GM21825 (cell line): ENCODE data around the gene SORCS1.

Experiments used
- ATAC-seq: cut with Tn5 transposase; IDR thresholded peaks from one replicate; pipeline ENCODE4 v1.9.1; 2021; ENCODE audit warnings: mild to moderate bottlenecking, moderate library complexity; ENCODE audit not compliant: unreplicated experiment

Gene SORCS1

DNA sequence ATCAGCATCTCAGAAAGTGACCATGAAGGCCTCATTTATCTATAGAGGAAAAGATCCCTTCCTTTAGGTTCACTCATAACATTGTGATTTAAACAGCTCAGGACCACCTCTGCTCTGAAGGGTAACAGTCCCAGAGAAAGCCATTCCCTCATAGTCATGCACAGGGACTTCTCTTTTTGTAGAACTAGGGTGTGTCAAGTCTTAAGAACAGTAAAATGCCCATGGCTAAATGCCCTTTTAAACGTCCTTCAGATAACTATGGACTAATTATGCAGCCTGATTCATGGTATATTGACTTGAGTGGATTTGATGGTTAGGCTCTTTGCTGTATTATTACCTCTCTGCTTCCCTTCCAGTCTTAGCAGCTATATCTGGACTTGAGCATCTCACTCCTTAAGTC lies 337.8 kb downstream of the SORCS1 start:
- no peak for ATAC-seq

DNA sequence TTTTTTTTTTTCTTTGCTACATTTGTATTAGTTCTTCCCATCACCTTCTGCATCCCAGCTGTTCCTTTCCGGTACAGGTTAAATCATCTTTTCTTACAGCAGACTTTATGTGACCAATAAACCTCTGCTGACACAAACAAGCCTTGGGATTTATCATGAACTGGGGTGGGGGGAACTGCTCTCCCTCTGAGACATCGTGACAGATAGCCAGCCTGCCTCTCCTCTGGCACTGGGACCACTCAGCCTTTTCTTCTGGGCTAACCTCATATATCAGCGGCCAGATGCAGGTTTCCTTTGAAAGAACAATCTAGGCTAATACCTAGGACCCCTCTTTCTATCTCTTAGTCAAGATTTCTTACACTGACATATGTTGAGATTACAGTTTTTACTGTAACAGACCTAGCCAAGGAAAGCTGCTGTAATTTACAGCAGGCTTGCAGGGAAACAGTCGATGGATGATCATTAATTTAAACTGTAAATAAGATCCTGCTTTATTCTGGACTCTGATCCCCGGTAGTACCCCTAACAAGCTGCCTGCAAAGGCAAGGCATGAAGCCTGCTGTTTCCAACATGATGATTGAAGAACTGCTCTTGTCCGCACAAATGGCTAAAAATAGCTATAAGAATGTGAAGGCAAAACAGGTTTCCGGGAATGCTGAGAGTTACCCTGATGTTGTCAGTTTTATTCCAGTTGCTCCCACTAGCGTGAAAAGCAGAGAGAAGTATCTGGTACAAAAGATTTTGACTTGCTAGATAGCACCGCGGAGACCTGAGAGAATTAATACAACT lies 338.7 kb downstream of the SORCS1 start:
- ATAC-seq, result no peak

DNA sequence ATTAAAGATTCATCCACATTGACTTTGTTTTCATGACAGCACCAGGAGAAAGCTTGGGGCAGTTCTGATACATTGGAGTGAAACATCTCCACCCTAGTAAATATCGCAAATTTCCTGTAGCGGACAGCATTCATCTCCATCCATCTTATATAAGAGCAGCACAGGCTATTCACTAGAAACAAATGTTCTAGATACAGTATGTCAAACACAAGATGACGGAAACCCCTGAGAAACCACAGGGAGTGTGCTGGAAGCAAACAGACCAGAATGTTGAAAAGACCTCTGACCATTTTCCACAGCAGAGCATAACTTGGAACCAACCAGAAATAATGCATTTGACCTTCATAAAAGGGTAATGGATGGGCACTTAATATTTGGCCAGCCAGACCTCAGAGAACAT lies 343.9 kb downstream of the SORCS1 start:
- no peak for ATAC-seq

DNA sequence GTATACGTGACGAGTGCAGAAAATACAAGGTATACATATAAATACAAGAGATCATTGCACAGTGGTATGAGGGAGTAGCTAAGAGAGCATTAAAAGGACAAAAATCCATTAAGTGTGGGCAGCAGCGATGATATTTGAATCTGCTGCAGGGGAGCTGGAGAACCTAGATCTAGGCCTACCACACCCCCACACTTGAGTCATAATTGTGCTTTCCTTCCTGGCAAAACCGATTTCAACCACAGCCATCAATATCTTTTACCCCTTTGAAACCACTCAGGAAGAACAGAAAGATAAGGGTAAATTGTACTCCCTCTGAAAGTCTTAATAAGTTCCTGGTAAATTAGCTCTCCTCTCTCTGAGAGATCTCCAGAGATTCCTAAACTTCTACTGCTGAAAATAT lies 345.0 kb downstream of the SORCS1 start:
- ATAC-seq, result no peak

DNA sequence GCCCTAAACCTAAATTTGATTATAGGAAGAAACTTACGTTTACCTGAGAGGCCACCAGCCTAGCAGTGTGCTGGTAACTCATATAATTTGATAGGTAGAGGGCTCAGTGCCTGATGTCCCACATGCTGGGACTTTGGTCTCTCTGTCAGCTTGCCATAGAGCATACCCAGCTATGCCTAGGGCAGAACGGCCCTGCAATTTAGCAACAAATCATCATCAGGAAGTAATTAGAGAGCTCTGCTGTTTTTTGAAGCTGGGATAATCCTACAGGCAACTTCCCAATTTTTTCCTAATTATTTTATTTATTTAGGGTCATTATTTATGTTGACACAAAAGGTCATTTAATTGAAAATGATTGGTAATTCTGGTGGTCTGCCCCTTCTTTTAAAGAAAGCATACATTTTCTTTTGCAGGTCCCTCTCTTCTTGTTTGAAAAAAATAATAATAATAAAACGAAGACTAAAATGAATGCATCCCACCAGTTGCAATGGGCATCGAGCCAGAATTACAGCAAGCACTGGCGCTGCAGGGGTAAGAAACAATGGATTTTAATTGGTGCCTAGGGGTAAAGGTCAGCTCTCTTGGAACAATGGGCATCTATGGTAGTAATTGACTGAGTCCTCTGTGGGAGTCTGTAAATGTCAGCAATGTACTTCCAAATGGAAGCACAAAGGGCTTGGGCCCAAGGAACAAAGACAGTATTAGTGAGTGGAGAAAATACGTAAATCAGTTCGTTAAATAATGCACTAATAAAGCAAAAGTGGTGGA lies 348.0 kb downstream of the SORCS1 start:
- ATAC-seq, result no peak

DNA sequence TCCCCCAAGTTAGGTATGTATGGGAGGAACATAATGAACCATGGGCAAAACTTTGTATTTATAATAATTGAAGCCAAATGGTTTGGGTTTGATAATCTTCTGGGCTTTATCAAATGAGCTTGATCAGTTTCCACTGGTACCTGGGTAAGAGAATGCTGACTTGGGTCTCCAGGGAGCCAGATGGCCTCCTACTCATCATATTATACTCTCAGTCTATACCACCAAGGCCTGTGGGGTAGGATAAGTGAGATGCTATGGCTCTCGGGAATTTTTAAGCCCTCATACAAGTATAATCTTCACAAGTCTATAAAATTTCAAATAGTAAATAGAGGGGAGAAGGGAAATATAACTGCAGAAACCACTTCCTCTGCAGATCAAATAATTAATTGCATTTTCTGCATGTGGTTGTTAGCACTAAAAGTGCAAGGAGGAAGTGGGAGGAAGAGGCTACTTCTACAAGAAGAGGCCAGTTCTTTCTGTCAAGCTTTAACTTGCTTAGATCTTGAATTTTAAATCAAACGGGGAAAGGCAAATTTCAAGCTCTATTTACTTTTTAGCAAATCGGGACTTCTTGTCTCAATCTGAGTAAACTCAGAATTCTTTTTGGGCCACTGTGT lies 349.0 kb downstream of the SORCS1 start:
- ATAC-seq, result no peak

DNA sequence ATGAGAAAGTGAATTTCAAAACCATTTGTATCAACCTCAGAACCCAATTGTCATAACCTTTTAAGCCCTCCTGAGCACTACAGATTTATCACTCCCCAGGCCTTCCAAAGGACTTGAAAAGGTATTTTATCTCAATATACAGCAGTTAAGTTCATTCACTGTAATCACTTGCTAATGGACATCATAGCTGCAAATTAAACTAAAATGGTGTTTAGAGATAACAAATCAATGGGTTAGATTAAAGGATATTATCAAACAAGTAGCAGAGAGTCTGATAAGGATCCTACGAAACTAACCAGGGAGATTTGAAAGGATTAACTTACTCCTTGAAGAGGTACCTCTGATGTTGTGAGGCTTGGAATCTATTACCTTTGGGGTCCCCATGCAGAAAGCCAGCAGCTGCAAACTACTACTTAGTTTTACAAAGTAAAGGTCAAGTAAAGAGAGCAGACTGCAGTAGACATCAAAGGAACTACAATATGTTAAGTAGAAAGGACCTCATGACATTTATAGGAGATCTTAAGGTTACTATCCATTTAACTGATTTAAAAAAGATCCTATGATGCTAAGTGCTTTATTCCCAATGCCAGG lies 359.4 kb downstream of the SORCS1 start:
- no peak for ATAC-seq

DNA sequence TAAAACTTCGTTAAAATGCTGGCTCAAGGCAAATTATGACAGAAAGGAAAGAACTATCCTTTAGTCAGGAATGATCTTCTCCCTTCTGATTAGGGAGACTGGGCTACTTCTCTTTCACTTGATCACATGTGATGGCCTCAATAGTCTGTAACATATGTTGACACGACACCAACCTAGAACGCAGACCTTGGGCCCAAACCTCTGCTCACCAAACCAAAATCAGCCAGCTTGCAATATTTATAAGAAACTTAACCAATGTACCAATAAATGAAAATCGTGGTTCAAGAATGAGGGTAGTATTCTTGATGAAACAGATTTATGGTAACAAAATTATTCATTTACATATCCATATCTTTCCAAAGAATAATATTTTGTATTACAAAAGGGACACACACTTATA lies 361.6 kb downstream of the SORCS1 start:
- ATAC-seq, result no peak

DNA sequence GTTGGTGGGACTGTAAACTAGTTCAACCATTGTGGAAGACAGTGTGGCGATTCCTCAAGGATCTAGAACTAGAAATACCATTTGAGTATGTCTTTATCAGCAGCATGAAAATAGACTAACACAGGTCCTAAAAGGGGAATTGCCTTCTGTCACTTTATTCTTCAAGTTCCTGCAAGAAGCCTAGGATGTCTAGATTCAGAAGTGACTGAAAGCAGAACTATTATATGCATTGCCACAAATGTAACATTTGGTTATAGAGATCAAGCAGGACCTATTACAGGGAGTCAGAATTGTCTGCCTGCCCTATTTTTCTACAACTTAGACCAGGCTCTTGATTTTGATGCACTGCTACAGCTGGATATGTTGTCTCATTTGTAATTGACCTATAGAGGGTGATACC lies 364.7 kb downstream of the SORCS1 start:
- no peak for ATAC-seq

DNA sequence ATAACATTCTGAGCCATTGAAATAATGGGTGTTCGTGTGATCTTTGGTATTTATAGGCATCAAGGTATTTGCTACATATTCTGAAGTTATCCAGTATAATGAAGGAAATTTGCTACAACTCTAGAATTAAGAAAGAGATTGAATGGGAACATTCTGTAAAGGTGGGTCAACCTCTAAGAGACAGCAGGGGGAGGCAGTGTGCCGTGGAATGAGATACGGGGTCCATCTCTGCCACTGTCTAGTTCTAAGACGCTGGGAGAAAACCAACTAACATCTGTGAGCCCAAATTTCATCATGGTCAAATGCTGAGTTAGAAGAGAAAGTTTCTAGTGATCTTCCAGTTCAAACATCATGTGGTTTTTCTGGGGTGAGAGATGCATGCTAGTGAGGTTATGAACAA lies 368.9 kb downstream of the SORCS1 start:
- peak; percentile 85 for ATAC-seq

DNA sequence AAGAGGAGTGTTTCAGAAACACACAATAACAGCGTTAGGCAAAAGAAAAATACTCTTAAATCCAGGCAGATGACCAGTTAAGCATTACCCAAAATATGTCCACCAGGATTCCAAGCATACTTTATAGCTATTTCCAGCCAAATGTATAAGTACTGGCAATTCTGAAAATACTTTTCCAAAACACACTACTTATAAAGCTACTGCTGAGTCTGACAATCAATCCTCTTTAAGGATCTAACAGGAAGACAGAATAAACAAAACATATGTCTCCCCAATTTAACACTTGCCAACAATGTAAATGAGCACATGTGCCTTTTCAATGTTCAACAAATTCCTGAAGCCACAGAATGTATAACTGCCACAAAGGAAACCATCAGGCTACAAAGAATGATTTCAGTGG lies 370.9 kb downstream of the SORCS1 start:
- no peak for ATAC-seq

DNA sequence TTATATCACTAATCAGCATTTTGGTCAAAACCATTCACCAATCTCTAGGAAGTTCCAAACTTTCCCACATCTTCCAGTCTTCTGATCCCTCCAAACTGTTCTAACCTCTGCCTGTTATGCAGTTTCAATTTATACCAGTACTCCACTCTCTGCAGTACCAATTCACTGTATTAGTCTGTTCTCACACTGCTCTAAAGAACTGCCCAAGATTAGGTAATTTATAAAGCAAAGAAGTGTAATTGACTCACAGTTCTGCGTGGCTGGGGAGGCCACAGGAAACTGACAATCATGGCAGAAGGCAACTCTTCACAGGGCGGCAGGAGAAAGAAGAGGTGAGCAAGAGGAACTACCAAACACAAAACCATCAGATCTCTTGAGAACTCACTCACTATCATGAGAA lies 374.9 kb downstream of the SORCS1 start:
- no peak for ATAC-seq

DNA sequence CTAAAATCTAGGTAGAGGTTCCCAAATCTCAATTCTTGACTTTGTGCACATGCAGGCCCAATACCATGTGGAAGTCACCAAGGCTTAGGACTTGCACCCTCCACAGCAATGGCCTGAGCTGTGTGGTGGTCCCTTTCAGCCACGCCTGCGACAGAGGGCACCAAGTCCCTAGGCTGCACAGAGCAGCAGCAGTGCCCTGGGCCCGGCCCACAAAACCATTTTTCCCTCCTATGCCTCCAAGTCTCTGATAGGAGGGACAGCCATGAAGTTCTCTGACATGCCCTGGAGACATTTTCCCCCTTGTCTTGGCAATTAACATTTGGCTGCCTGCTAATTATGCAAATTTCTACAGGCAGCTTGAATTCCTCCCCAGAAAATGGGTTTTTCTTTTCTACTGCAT lies 375.5 kb downstream of the SORCS1 start:
- no peak for ATAC-seq

DNA sequence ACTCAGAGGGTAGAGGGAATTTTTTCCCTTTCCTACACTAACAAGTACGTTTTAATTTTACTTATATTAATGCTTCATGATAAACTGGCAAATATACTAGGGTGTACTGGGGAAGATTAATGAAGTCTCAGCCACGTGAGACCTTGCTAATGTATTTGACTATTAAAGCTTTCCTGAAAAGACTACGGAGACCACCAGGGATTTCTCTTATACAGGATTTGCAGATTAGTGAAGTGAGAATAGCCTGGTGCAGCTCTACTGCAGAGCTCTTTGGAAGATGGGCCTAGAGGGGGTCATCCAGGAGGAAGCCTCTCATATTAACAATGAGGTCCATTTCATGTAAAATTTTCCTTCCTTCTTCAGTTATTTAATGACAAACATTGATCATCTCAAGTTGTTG lies 379.0 kb downstream of the SORCS1 start:
- ATAC-seq, result no peak

DNA sequence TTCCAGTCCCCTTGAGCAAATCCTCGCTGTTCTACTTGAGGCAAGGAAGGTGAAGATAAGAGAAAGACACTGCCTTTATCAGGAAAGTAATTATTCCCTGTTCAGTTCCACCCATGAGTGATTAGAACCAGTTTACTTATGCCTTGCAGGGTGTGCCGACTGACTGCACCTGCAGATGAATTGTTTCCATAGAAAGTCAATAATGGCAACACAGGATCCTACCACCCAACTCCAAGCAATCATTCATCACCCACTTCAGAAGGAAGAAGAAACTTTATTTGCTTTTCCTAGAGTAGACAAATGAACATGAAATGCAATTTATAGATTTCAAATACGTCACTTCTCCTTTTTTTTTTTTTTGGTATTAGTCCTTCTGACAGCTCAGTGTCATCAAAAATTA lies 383.9 kb downstream of the SORCS1 start:
- no peak for ATAC-seq

DNA sequence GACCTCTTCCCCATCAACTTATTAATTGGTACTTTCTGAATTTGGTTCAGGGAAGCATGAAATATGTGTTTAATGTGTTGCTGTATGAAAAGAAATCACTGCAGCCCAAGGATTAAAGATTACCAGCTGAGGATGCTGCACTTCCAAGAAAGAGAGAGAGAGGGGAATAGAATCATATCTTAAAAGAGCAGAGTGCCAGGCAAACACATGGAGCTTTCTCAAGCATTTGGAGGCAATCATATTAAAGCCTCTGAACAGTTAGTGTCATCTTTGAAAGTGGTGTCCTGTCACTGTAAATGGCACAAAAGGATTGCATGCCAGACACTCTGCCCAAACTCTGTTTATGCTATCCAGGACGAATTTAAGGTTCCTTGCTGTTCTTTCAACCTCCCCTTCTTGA lies 386.7 kb downstream of the SORCS1 start:
- ATAC-seq, result no peak

DNA sequence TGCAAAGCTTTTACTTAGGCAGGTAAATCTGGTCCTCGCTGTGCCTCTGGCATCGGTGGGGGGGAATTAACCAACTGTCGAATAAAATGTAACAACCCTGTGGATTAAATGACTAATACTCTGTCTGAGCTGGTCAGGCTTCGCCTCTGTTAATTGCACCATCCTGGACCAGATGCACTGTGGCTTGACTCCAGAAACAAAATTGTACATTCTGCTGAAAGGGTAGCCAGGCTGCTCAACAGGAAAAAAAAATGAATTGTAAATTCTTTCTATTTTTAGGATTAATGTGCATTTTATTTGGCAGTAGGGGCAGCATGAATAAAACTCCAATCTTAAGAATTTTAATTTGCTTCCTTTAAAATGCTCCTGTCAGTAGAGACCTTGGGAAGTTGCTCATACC lies 389.4 kb downstream of the SORCS1 start:
- ATAC-seq, result no peak

DNA sequence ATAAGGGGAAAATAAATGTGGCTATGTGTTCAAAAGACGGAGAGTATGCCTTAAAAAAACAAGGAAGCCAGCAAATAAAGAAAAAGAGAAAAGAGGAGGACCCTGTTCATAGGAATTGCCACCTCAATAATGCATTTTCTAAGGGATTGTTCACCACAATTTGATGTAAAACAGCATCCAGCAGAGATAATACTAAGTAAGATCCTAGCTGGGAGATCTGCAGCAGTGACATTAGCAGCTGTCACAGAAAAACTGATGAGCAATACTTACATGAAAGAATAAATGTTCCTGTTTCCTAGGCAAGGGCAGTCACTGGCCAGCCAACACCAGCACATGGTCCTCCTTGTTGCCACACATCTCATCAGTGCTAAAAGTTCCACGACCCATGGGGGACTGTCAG lies 391.5 kb downstream of the SORCS1 start:
- no peak for ATAC-seq

DNA sequence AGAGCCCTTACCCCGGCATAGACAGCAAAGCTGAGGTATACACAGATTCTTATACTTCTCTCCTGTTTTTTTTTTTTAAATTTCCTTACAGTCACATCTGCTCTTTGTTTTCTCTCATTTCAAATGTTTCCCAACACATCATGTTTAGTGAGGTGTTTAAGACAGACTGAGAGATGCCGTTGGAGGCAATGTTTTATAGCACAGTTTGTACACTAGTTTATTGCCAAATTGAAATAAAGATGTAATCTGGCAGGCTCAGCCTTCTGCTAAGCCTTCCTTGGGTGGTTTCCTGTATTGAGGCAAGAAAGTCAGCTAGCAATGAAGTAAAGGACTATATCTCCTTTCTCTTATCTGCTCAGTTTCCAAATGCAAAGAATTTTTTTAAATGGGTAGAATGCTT lies 393.4 kb downstream of the SORCS1 start:
- ATAC-seq, result no peak

DNA sequence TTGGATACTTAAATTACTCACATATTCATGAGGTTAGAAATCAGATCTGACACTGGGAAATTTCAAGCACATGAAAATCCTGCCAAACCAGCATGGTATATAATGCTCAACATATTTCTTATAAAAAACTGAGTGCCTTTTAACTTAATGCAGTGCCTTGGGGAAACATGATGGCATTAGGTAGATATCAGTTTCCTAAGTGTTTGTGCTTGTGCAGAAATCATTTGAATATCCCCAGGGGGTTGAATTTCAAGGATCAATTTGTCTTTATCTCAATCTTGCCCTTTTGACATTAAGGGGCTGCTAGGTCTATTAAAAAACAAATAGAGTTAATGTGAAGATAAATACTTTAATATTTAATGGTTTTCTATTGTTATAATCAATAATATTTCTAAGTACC lies 396.3 kb downstream of the SORCS1 start:
- no peak for ATAC-seq

DNA sequence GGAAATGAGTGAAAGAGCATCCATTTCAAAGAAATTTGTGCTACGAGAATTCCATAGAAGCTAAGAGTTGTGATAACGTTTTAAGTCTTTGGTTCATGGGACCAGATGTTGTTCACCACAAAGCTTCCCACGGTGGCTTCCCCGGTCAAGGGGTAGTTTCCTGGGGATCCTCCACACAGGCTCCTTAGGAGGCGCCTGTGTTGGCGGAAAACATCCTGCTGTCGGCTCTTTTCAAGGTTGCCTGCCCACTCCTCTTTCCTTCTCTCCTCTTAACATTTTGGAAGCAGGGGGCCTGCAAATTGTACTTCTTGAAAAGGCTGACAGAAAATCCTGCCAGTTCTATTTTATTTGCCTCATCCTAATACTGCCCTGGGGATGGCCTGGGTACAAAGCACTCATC lies 398.6 kb downstream of the SORCS1 start:
- ATAC-seq, result no peak
